ENCODE results near the gene CCDC83. TPM values are rescaled to one million over a fixed set of nuclear protein-coding genes. Genes with fewer than 3 reads are reported as not detected.
"Not testable (repeated sequence)": the region's sequence is repeated elsewhere in the genome, so short reads cannot be mapped to it uniquely, and the experiment has no call there.

Gene CCDC83
- total RNA-seq, 2 experiments from 2014 or later: not detected

DNA sequence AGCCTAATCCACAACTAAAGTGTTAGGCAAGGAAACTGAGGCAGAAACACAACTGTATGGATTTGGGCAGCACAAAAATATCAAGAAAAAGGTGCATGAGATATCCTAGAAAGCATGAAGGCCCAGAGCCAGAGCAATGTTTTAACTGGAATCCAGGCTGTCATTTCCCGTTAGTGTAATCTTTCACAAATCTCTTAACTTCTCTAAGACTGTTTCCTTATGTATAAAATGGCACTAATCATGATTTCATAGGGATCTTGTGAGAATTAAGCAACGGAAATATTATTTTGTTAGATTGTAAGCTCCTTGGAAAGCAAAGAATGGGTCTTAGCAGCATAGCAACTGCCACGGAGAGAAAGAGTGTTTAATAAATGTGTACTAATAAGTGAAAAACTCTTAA, 29.6 kb upstream of the CCDC83 start:
- no peak overlapping the region for H3K4me3 Mint-ChIP-seq
- H3K27me3 Mint-ChIP-seq: no peaks in the 10 kb centered on the region
- peaks cover 61% of the 10 kb centered on the region for H3K4me1 Mint-ChIP-seq
- no peaks in the 10 kb centered on the region for H3K36me3 Mint-ChIP-seq
- H3K27ac Mint-ChIP-seq: no peak overlapping the region
- DNase-seq: no peak
- no peaks in the 10 kb centered on the region for H3K9me3 Mint-ChIP-seq

GRCh38 chr11:85826116-85826855, 28.9 kb upstream of the CCDC83 start:
- DNase-seq: no peak
- Mint-ChIP-seq H3K36me3 (no peaks in the 10 kb centered on the region), H3K4me3 (no peak overlapping the region), H3K27ac (no peak overlapping the region), H3K27me3 (no peaks in the 10 kb centered on the region), H3K9me3 (no peaks in the 10 kb centered on the region), H3K4me1 (peaks cover 60% of the 10 kb centered on the region)

- H3K27ac Mint-ChIP-seq: peak overlapping the region; percentile 38
- no peaks in the 10 kb centered on the region for H3K9me3 Mint-ChIP-seq
- no peak for DNase-seq
- H3K4me1 Mint-ChIP-seq: peaks cover 48% of the 10 kb centered on the region
- H3K4me3 Mint-ChIP-seq: no peak overlapping the region
- H3K27me3 Mint-ChIP-seq: no peaks in the 10 kb centered on the region
- no peaks in the 10 kb centered on the region for H3K36me3 Mint-ChIP-seq
These were observed 27.2 kb upstream of the CCDC83 start for GRCh38 chr11:85827748-85828639.

GRCh38 chr11:85828640-85828978, 26.6 kb upstream of the CCDC83 start:
- H3K4me1 Mint-ChIP-seq: peaks cover 43% of the 10 kb centered on the region
- no peaks in the 10 kb centered on the region for H3K9me3 Mint-ChIP-seq
- H3K4me3 Mint-ChIP-seq: no peak overlapping the region

DNA sequence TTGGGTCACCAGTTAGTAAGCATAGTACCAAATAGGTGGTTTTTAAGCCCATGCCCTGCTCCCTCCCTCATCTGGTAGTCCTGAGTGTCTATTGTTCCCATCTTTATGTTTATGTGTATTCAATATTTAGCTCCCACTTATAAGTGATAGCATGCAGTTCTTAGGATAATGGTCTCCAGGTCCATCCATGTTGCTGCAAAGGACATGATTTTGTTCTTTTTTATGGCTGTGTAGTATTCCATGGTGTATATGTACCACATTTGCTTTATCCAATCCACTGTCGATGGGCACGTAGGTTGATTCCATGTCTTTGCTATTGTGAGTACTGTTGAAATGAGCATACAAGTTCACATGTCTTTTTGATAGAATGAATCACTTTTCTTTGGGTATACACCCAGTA, 26.0 kb upstream of the CCDC83 start:
- no peaks in the 10 kb centered on the region for H3K27me3 Mint-ChIP-seq
- no peak for DNase-seq
- H3K27ac Mint-ChIP-seq: no peak overlapping the region
- H3K4me1 Mint-ChIP-seq: peaks cover 37% of the 10 kb centered on the region
- no peaks in the 10 kb centered on the region for H3K36me3 Mint-ChIP-seq
- H3K9me3 Mint-ChIP-seq: no peaks in the 10 kb centered on the region
- no peak overlapping the region for H3K4me3 Mint-ChIP-seq

More at GRCh38 chr11:85828640-85828978, 26.6 kb upstream of the CCDC83 start:
- no peak for DNase-seq
- Mint-ChIP-seq H3K27me3 (no peaks in the 10 kb centered on the region), H3K27ac (no peak overlapping the region), H3K36me3 (no peaks in the 10 kb centered on the region)

DNA sequence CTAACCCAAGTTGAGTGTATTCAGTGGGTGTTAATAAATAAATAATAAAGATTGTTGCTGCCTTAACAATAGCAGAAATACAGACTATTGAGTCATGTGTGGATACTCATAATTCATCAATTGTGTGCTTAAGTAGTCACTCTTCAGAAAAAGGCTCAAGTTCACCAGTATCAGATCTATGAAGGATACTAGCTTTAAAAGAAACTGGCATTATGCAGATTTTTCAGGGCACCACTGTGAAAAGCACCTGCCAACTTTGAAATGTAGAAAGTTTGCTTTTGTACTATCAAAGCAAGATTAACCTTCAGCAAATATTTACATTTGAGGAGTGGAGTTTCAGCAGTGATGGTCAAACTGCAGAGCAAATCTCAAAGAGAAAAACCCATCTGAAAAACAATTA, 24.1 kb upstream of the CCDC83 start:
- DNase-seq: no peak
- Mint-ChIP-seq H3K4me3 (no peak overlapping the region), H3K36me3 (no peaks in the 10 kb centered on the region), H3K4me1 (peaks cover 21% of the 10 kb centered on the region), H3K27me3 (no peaks in the 10 kb centered on the region), H3K9me3 (peaks cover 7% of the 10 kb centered on the region), H3K27ac (no peak overlapping the region)

DNA sequence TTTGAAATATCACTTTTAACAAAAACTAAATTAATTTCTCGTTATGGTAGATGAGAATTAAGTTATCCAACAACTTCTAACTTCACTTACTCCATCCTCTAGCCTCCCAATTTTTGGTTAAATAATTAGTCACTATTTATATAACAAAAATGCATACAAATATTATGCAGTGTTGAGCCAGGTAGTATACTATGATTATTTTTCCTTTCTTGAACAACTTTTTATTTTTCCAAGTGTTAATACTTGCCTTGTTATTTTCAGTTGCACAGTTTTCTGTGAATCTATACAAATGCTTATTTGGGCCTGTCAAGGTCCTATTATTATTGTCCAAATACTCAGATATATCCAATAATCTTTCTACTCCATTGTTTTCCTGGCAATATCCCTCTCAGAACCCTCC, 19.9 kb upstream of the CCDC83 start:
- H3K4me1 Mint-ChIP-seq: no peaks in the 10 kb centered on the region
- H3K9me3 Mint-ChIP-seq: peaks cover 8% of the 10 kb centered on the region
- no peaks in the 10 kb centered on the region for H3K27me3 Mint-ChIP-seq
- DNase-seq: no peak
- H3K27ac Mint-ChIP-seq: no peak overlapping the region
- no peak overlapping the region for H3K4me3 Mint-ChIP-seq
- H3K36me3 Mint-ChIP-seq: no peaks in the 10 kb centered on the region

DNA sequence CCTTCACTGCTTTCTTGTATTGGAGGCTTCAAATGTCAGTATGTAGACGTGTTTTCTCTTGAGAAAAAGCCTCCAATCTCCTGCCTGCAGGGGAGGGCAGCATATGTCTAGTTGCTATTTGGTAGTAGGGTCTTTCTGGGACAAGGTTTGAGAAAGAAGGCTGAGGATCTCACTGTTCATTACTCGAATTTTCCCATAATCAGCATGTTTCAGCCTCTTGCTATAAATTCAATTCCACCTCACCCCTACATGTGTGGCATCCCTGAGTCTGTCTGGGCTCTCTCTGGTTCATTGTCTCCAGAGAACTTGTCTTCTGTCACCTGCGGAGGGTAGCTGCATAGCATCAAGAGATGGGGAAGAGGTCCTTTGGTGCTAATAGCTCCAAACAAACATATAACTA, 19.5 kb upstream of the CCDC83 start:
- no peaks in the 10 kb centered on the region for H3K27me3 Mint-ChIP-seq
- DNase-seq: no peak
- no peak overlapping the region for H3K4me3 Mint-ChIP-seq
- H3K4me1 Mint-ChIP-seq: no peaks in the 10 kb centered on the region
- H3K36me3 Mint-ChIP-seq: no peaks in the 10 kb centered on the region
- no peak overlapping the region for H3K27ac Mint-ChIP-seq
- H3K9me3 Mint-ChIP-seq: peaks cover 8% of the 10 kb centered on the region

- not testable (repeated sequence) for H3K36me3 Mint-ChIP-seq, H3K9me3 Mint-ChIP-seq, H3K27ac Mint-ChIP-seq, H3K4me1 Mint-ChIP-seq, H3K4me3 Mint-ChIP-seq, DNase-seq, H3K27me3 Mint-ChIP-seq
These were observed 14.3 kb upstream of the CCDC83 start for GRCh38 chr11:85840932-85841331.

GRCh38 chr11:85843929-85844328, 11.3 kb upstream of the CCDC83 start:
- Mint-ChIP-seq H3K27me3 (no peaks in the 10 kb centered on the region), H3K27ac (no peak overlapping the region), H3K9me3 (peaks cover 2% of the 10 kb centered on the region), H3K36me3 (peaks cover 1% of the 10 kb centered on the region), H3K4me3 (no peak overlapping the region), H3K4me1 (peaks cover 8% of the 10 kb centered on the region)
- no peak for DNase-seq

- H3K4me3 Mint-ChIP-seq: no peak overlapping the region
- H3K4me1 Mint-ChIP-seq: peaks cover 8% of the 10 kb centered on the region
- H3K27me3 Mint-ChIP-seq: no peaks in the 10 kb centered on the region
- peaks cover 1% of the 10 kb centered on the region for H3K36me3 Mint-ChIP-seq
- no peak for DNase-seq
- H3K27ac Mint-ChIP-seq: no peak overlapping the region
- H3K9me3 Mint-ChIP-seq: peaks cover 2% of the 10 kb centered on the region
These were observed 10.6 kb upstream of the CCDC83 start for GRCh38 chr11:85844439-85845123.

DNA sequence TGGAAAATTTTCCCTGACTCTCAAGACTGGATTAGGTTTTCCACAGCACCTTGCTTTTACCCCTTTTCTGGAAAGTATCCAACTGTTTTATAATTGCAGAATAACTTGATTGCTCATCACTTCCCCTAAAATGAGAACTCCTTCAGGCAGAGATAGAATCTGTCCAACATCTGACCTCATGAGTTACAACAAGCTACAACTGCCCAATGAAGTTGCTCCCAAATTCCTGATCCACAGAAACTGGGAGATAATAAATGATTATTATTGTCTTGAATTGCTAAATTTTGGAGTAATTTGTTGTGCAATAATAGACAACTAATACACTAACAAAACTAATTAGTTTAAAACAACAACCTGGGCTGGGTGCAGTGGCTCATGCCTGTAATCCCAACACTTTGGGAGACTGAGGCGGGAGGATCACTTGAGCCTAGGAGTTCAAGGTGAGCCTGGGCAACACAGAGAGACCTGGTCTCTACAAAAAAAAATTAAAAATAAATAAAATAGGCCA, 10.0 kb upstream of the CCDC83 start:
- peaks cover 3% of the 10 kb centered on the region for H3K36me3 Mint-ChIP-seq
- peaks cover 8% of the 10 kb centered on the region for H3K4me1 Mint-ChIP-seq
- DNase-seq: no peak
- H3K27me3 Mint-ChIP-seq: no peaks in the 10 kb centered on the region
- no peak overlapping the region for H3K4me3 Mint-ChIP-seq
- no peak overlapping the region for H3K27ac Mint-ChIP-seq
- H3K9me3 Mint-ChIP-seq: peaks cover 3% of the 10 kb centered on the region

GRCh38 chr11:85847436-85847835, 7.7 kb upstream of the CCDC83 start:
- H3K9me3 Mint-ChIP-seq: peaks cover 3% of the 10 kb centered on the region
- H3K4me3 Mint-ChIP-seq: no peak overlapping the region
- no peaks in the 10 kb centered on the region for H3K27me3 Mint-ChIP-seq
- peaks cover 4% of the 10 kb centered on the region for H3K36me3 Mint-ChIP-seq
- no peak overlapping the region for H3K27ac Mint-ChIP-seq
- H3K4me1 Mint-ChIP-seq: peaks cover 6% of the 10 kb centered on the region
- DNase-seq: no peak

DNA sequence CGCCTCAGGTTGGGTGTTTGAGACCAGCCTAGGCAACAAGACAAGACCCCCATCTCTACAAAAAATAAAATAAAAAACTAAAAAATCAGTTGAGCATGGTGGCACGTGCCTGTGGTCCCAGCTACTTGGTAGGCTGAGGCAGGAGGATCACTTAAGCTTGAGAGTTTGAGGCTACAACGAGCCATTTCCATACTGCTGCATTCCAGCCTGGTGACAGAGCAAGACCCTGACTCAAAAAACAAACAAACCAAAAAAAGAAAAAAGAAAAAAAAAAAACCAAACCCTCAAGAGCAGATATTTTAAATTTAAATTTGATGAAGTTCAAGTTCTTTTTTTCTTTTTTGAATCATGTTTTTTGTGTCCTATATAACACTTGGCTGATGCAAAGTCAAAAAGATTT, 7.2 kb upstream of the CCDC83 start:
- DNase-seq: no peak
- peaks cover 4% of the 10 kb centered on the region for H3K36me3 Mint-ChIP-seq
- no peaks in the 10 kb centered on the region for H3K27me3 Mint-ChIP-seq
- H3K9me3 Mint-ChIP-seq: peaks cover 3% of the 10 kb centered on the region
- peaks cover 6% of the 10 kb centered on the region for H3K4me1 Mint-ChIP-seq
- H3K27ac Mint-ChIP-seq: no peak overlapping the region
- no peak overlapping the region for H3K4me3 Mint-ChIP-seq

GRCh38 chr11:85848556-85848955, 6.6 kb upstream of the CCDC83 start:
- peaks cover 6% of the 10 kb centered on the region for H3K4me1 Mint-ChIP-seq
- no peaks in the 10 kb centered on the region for H3K27me3 Mint-ChIP-seq
- no peak for DNase-seq
- H3K4me3 Mint-ChIP-seq: no peak overlapping the region
- no peak overlapping the region for H3K27ac Mint-ChIP-seq
- H3K9me3 Mint-ChIP-seq: peaks cover 3% of the 10 kb centered on the region
- peaks cover 4% of the 10 kb centered on the region for H3K36me3 Mint-ChIP-seq

Measured in activated naive CD8-positive, alpha-beta T cell treated with anti-CD3 and anti-CD28 coated beads for 36 hours (primary cell).